MM.1S (cell line): ENCODE results near the gene APPL2.

Experiments used
- DNase-seq: peaks from one replicate; pipeline ENCODE4 v3.0.0-alpha.2; 2015
- H2AFZ ChIP-seq: fragments of 300-600 bp; sonication (generic); 2 replicates; pipeline ENCODE4 v1.6.0; 2016; ENCODE audit warnings: antibody characterized with exemption, low read length
- H3F3A ChIP-seq: fragments of 300-600 bp; sonication (generic); 2 replicates; pipeline ENCODE4 v1.6.1; 2016; ENCODE audit warnings: mild to moderate bottlenecking, antibody characterized with exemption, low read length, moderate library complexity, mixed read lengths; ENCODE audit not compliant: insufficient read depth
- H3K27ac ChIP-seq: fragments of 300-600 bp; sonication (generic); 2 replicates; pipeline ENCODE4 v1.5.1; 2016; ENCODE audit warnings: mild to moderate bottlenecking, low read length
- H3K27me3 ChIP-seq: fragments of 300-600 bp; sonication (generic); replicated peaks from 2 replicates; pipeline ENCODE4 v1.6.0; 2016; ENCODE audit warnings: low read length; ENCODE audit not compliant: insufficient read depth
- H3K36me3 ChIP-seq: fragments of 300-600 bp; sonication (generic); replicated peaks from 2 replicates; pipeline ENCODE4 v1.6.1; 2016; ENCODE audit warnings: mild to moderate bottlenecking, low read length, mixed read lengths; ENCODE audit not compliant: insufficient read depth
- H3K4me1 ChIP-seq: fragments of 300-600 bp; sonication (generic); 2 replicates; pipeline ENCODE4 v1.6.1; 2016; ENCODE audit warnings: low read length, mixed read lengths
- H3K4me2 ChIP-seq: fragments of 300-600 bp; sonication (generic); 2 replicates; pipeline ENCODE4 v1.6.0; 2016; ENCODE audit warnings: low read depth, low read length
- H3K4me3 ChIP-seq: fragments of 300-600 bp; sonication (generic); 2 replicates; pipeline ENCODE4 v1.5.1; 2016; ENCODE audit warnings: low read length, mixed read lengths
- H3K79me2 ChIP-seq: fragments of 300-600 bp; sonication (generic); 2 replicates; pipeline ENCODE4 v1.6.1; 2016; ENCODE audit warnings: mixed run types, low read length, mixed read lengths
- H3K9ac ChIP-seq: fragments of 300-600 bp; sonication (generic); 2 replicates; pipeline ENCODE4 v1.6.1; 2016; ENCODE audit warnings: low read length, mixed read lengths
- H3K9me2 ChIP-seq: fragments of 300-600 bp; sonication (generic); replicated peaks from 2 replicates; pipeline ENCODE4 v1.6.1; 2016; ENCODE audit warnings: mild to moderate bottlenecking, low read length, mixed read lengths; ENCODE audit not compliant: insufficient read depth
- H3K9me3 ChIP-seq: fragments of 300-600 bp; sonication (generic); replicated peaks from 2 replicates; pipeline ENCODE4 v1.6.1; 2016; ENCODE audit warnings: mild to moderate bottlenecking, low read length, mixed read lengths; ENCODE audit not compliant: insufficient read depth
- H4K20me1 ChIP-seq: fragments of 300-600 bp; sonication (generic); 2 replicates; pipeline ENCODE4 v1.6.1; 2016; ENCODE audit warnings: mild to moderate bottlenecking, low read length, moderate library complexity, mixed read lengths; ENCODE audit not compliant: insufficient read depth
- CTCF ChIP-seq: fragments of 300-600 bp; sonication (generic); IDR thresholded peaks from 2 replicates; pipeline ENCODE4 v1.5.1; 2016; ENCODE audit warnings: antibody characterized with exemption, low read length, mixed read lengths
- EZH2 ChIP-seq: fragments of 300-600 bp; sonication (generic); optimal IDR thresholded peaks from 2 replicates; pipeline ENCODE3; 2017; ENCODE audit warnings: low read depth, mild to moderate bottlenecking, antibody characterized with exemption, low read length, mixed read lengths
- EZH2phosphoT487 ChIP-seq: fragments of 300-600 bp; sonication (generic); IDR thresholded peaks from 2 replicates; pipeline ENCODE4 v1.6.1; 2018; ENCODE audit warnings: antibody characterized with exemption, low read length

The APPL2 gene

GRCh38 chr12:105158876-105159275 lies 77.1 kb downstream of the APPL2 start:
- no peak for TF ChIP-seq EZH2
- no peak for TF ChIP-seq EZH2phosphoT487
- TF ChIP-seq CTCF, result no peak

GRCh38 chr12:105157606-105158005 lies 78.4 kb downstream of the APPL2 start:
- Histone ChIP-seq H3K4me2 (no peak overlapping the region), H3K9ac (no peak overlapping the region), H3K27me3 (no peaks in the 10 kb centered on the region), H3F3A (no peaks in the 10 kb centered on the region), H3K27ac (no peak overlapping the region), H2AFZ (no peak overlapping the region), H3K79me2 (0 out of 2 replicates have a peak, but pooled peaks cover 3% of the 10 kb centered on the region), H3K4me1 (no peaks in the 10 kb centered on the region), H3K9me2 (no peaks in the 10 kb centered on the region), H4K20me1 (no peaks in the 10 kb centered on the region), H3K36me3 (peaks cover 19% of the 10 kb centered on the region), H3K4me3 (no peak overlapping the region), H3K9me3 (no peaks in the 10 kb centered on the region)
- no peak for TF ChIP-seq EZH2
- TF ChIP-seq EZH2phosphoT487, result no peak
- no peak for TF ChIP-seq CTCF
- DNase-seq, result no peak

More at GRCh38 chr12:105158876-105159275, 77.1 kb downstream of the APPL2 start:
- H3K79me2 ChIP-seq, result 0 out of 2 replicates have a peak, but pooled peaks cover 3% of the 10 kb centered on the region
- no peaks in the 10 kb centered on the region for H3K27me3 ChIP-seq
- H2AFZ ChIP-seq, result no peak overlapping the region
- no peak overlapping the region for H3K4me3 ChIP-seq
- H3K27ac ChIP-seq, result no peak overlapping the region
- H3K9me2 ChIP-seq, result no peaks in the 10 kb centered on the region
- no peaks in the 10 kb centered on the region for H3K4me1 ChIP-seq
- peaks cover 10% of the 10 kb centered on the region; the same call in 1 of the 2 replicates for H3K36me3 ChIP-seq
- no peaks in the 10 kb centered on the region for H3K9me3 ChIP-seq
- no peak overlapping the region for H3K4me2 ChIP-seq
- H3F3A ChIP-seq, result no peaks in the 10 kb centered on the region
- no peaks in the 10 kb centered on the region for H4K20me1 ChIP-seq
- no peak overlapping the region for H3K9ac ChIP-seq
- no peak for DNase-seq

GRCh38 chr12:105156260-105156659 lies 79.7 kb downstream of the APPL2 start:
- no peaks in the 10 kb centered on the region for H3K9me2 ChIP-seq
- H3K4me2 ChIP-seq, result no peak overlapping the region
- no peaks in the 10 kb centered on the region for H3K27me3 ChIP-seq
- no peak overlapping the region for H2AFZ ChIP-seq
- no peak overlapping the region for H3K27ac ChIP-seq
- H3F3A ChIP-seq, result no peaks in the 10 kb centered on the region
- no peak overlapping the region for H3K9ac ChIP-seq
- peaks cover 19% of the 10 kb centered on the region for H3K36me3 ChIP-seq
- TF ChIP-seq EZH2 (no peak), CTCF (no peak), EZH2phosphoT487 (no peak)
- no peaks in the 10 kb centered on the region for H3K9me3 ChIP-seq
- H4K20me1 ChIP-seq, result no peaks in the 10 kb centered on the region
- H3K79me2 ChIP-seq, result no peaks in the 10 kb centered on the region
- DNase-seq, result no peak
- H3K4me3 ChIP-seq, result no peak overlapping the region
- 0 out of 2 replicates have a peak, but pooled peaks cover 5% of the 10 kb centered on the region for H3K4me1 ChIP-seq
